ENCODE results near the gene REM1. TPM values are rescaled to one million over a fixed set of nuclear protein-coding genes. Genes with fewer than 3 reads are reported as not detected.

The REM1 gene, protein sequence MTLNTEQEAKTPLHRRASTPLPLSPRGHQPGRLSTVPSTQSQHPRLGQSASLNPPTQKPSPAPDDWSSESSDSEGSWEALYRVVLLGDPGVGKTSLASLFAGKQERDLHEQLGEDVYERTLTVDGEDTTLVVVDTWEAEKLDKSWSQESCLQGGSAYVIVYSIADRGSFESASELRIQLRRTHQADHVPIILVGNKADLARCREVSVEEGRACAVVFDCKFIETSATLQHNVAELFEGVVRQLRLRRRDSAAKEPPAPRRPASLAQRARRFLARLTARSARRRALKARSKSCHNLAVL
- not detected in 2 replicates for total RNA-seq

DNA sequence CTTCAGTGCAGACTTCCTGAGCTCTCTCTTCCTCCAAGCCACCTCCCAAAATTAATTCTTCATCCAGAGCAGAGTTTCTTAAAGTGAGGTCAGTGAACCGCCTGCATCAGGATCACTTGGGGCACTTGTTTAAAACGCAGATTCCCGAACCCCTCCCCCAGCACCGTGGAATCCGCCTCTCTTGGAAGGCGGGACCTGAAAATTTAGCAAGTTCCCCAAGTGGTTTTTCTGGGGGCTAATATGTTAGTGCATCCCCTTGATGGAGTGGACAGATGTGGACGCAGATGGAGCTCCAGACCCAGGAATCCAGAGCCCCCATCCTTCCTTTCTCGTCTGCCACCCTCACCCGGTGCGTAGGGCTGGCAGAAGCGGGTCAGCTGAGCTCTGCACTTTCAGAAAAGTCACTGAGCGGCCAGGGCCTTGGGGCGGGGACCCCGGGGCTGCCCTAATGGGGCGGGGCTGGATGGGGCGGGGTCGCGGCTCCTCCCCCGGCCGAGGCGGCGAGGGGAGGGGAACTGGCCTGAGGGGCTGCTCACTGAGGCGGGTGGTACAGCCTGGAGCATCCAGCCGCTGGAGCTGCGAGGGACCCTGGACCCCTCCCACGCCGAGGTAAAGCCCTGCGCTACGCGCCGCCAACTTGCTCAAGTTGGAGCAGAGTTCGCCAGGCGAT lies at the start of gene REM1, which contains the start of gene DEFB124:
REM1 (plus strand) TSS at position 531 of the 670 bp plus-strand sequence. CDS start 1,158 bp downstream, outside the sequence.
DEFB124 (minus strand) TSS at position 370 of the 670 bp plus-strand sequence. CDS start 2,114 bp downstream, outside the sequence.

DNA sequence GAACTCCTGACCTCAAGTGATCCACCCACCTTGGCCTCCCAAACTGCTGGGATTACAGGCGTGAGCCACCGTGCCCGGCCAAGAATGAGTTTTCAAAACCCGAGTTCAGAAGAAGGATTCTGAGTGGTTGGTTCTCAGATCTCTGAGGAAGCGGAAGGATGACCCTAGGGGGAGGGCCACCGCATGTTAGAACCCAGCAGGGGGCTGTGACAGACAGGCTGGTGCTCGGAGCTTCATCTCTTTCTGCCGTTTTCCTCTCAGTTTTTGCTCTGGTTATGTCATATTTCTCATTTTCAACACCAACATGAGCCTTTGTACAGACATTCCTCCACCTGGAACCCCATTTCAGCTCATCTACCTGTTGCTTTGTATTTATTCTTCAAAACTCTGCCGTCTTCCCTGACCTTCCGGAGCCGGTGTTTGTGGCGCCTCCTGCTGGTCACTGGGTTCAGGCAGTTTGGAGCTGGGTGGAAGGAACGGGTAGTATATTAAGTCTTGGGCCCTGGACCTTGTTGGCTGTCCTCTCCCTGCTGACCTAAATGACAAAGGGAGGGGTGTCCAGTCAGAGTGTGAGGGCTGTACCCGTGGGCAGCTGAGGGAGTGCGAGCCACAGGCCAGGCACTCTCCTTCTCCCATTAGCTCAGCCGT lies 35.0 kb upstream of the REM1 start, which contains the start of gene DEFB123:
DEFB123 (plus strand) TSS at position 621 of the 648 bp plus-strand sequence. CDS start 67 bp downstream, outside the sequence.

DNA sequence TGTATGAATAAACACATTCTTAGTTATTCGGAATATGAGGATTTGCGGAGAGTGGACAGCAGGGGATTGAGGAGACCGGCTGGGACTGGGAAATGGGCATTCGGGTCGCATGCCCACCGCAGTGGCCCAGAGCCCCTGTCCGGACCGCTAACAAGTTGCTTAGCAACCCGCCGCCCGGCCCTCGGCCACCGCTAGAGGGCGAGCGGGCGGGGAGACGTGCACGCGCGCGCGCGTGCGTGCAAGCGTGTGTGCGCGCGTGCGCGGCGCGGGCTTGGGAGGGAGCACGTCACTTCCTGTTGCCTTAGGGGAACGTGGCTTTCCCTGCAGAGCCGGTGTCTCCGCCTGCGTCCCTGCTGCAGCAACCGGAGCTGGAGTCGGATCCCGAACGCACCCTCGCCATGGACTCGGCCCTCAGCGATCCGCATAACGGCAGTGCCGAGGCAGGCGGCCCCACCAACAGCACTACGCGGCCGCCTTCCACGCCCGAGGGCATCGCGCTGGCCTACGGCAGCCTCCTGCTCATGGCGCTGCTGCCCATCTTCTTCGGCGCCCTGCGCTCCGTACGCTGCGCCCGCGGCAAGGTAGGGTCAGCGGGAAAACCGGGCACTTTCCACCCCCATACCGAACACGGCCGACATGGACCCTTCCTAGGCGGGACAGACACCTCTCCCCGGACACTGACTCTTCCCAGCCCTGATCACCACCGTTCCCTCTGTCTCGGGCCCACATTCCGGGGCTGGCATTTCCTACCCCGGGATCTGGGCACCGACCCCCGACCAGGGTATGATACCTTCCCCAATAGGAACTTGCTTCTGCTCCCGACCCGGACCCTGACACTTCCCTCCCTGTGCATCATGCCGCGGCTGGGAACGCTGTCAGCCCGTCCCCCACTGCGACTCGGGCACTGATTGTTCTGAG lies 39.3 kb downstream of the REM1 start, which contains the start of gene HM13:
HM13 (plus strand) TSS at position 289 of the 918 bp plus-strand sequence; CDS start at position 399, 110 bp downstream.

Other genes starting within 250 kb of the REM1 start
- not detected in 2 replicates for gene DEFB115, start 217.6 kb upstream of the REM1 start, total RNA-seq
- gene DEFB116, start 166.7 kb upstream of the REM1 start, total RNA-seq: not detected in 2 replicates
- not detected in 2 replicates for gene DEFB118, start 106.7 kb upstream of the REM1 start, total RNA-seq
- not detected in 2 replicates for gene DEFB119, start 84.7 kb upstream of the REM1 start, total RNA-seq
- gene DEFB121, start 69.1 kb upstream of the REM1 start, total RNA-seq: not detected in 2 replicates
- not detected in 2 replicates for gene DEFB123, start 34.7 kb upstream of the REM1 start, total RNA-seq
- gene DEFB124, start 161 bp upstream of the REM1 start, total RNA-seq: not detected in 2 replicates
- gene HM13, start 39.2 kb downstream of the REM1 start, total RNA-seq: 52.3 and 82.9 TPM in 2 replicates
- 248 and 435 TPM in 2 replicates for gene ID1, start 130.0 kb downstream of the REM1 start, total RNA-seq
- not detected in 2 replicates for gene COX4I2, start 162.6 kb downstream of the REM1 start, total RNA-seq
- gene BCL2L1, start 247.6 kb downstream of the REM1 start, total RNA-seq: 113 and 138 TPM in 2 replicates

Measured in nasal cavity respiratory epithelium epithelial cell of viscerocranial mucosa (primary cell).